Non-pigmented ciliary epithelial cell (primary cell): ENCODE measurements around the gene HLX.

ENCODE experiments used
- DNase-seq: peaks from one replicate; pipeline ENCODE4 v3.0.0-alpha.2; 2010; ENCODE audit warnings: low read depth

The HLX gene

GRCh38 chr1:220926146-220926545, 46.9 kb downstream of the HLX start:
- DNase-seq, result no peak

- no peak for DNase-seq
Measured at GRCh38 chr1:220927442-220927841, 48.2 kb downstream of the HLX start.

- DNase-seq, result no peak
Measured at GRCh38 chr1:220928320-220928719, 49.1 kb downstream of the HLX start.

- DNase-seq, result no peak
Measured at GRCh38 chr1:220928725-220929300, 49.6 kb downstream of the HLX start.

- no peak for DNase-seq
Measured at GRCh38 chr1:220929304-220929703, 50.1 kb downstream of the HLX start.
